RWPE1 (cell line): ENCODE data around the gene MDFIC2.

Experiments used
- CTCF ChIA-PET: fragments of 350-600 bp; sonication (Branson Sonifier 250); formaldehyde crosslinking; extraction: SDS; loops from one replicate; lab custom pipeline; 2021; lab: Yijun Ruan, JAX
- POLR2A ChIA-PET: fragments of 400-600 bp; formaldehyde crosslinking; extraction: SDS; loops from one replicate; lab custom pipeline; 2020; ENCODE audit warnings: antibody characterized with exemption; ENCODE audit not compliant: low non-redundant PET; lab: Yijun Ruan, JAX
- DNase-seq: peaks from one replicate; pipeline ENCODE4 v3.0.0; 2012; ENCODE audit warnings: low spot score
- H3K27ac ChIP-seq: fragments of 450-650 bp; 2 replicates; pipeline ENCODE4 v1.5.1; 2017
- TF ChIP-seq, protein P1 (sequence below): fragments of 450-650 bp; conservative IDR thresholded peaks from 2 replicates; pipeline ENCODE4 v1.5.1; 2017; ENCODE audit warnings: low read depth, mild to moderate bottlenecking

MDFIC2 gene

DNA sequence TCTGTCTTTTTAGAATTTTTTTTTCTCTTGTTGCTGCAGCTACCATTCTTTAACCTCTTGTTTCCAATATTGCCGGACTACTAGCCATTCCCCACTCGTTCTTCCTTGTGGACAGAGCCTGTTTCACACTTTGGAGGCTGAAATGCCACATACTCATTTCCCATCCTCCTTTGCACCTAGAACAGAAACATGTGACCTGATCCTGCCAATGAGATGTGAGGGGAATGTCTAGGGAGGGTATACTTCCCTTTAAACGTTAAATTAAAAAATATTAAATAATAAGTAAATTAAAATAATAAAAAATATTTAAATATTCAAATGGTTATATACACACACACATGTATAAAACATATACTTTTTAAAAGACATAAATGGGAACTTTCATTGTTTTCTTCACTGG is 20.6 kb upstream of the MDFIC2 start:
- ChIA-PET CTCF (no interaction called here), POLR2A (no interaction called here)
- TF ChIP-seq, protein P1, sequence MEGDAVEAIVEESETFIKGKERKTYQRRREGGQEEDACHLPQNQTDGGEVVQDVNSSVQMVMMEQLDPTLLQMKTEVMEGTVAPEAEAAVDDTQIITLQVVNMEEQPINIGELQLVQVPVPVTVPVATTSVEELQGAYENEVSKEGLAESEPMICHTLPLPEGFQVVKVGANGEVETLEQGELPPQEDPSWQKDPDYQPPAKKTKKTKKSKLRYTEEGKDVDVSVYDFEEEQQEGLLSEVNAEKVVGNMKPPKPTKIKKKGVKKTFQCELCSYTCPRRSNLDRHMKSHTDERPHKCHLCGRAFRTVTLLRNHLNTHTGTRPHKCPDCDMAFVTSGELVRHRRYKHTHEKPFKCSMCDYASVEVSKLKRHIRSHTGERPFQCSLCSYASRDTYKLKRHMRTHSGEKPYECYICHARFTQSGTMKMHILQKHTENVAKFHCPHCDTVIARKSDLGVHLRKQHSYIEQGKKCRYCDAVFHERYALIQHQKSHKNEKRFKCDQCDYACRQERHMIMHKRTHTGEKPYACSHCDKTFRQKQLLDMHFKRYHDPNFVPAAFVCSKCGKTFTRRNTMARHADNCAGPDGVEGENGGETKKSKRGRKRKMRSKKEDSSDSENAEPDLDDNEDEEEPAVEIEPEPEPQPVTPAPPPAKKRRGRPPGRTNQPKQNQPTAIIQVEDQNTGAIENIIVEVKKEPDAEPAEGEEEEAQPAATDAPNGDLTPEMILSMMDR, result no peak

DNA sequence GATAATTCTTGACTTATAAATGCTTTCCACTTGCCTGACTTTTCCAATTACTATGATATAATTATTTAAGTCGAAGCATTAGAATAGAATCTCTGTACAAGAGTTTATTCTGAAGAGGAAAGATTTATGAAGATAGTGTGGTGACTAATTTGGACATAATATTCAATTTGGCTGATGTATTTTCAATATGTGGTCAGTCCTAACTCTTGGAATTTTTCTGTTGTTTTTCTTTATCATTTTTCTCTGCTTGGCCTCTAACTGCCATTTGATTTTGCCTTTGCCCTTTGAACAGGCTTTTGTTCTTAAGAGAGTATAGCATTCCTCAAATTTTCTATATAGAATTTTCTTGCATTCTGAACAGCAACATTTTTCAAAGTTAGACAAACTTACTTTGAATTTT is 2.6 kb upstream of the MDFIC2 start:
- no peak for DNase-seq
- no peak overlapping the region for H3K27ac ChIP-seq
- ChIA-PET POLR2A (no interaction called here), CTCF (no interaction called here)
- TF ChIP-seq, protein P1, result no peak

More for the DNA sequence above, 20.6 kb upstream of the MDFIC2 start:
- no peak overlapping the region for H3K27ac ChIP-seq
- DNase-seq, result no peak

GRCh38 chr3:70310809-70311208 is 1.6 kb downstream of the MDFIC2 start:
- CTCF ChIA-PET, result no interaction called here
- POLR2A ChIA-PET, result no interaction called here
- H3K27ac ChIP-seq, result no peak overlapping the region
- TF ChIP-seq, protein P1, result no peak
- no peak for DNase-seq

DNA sequence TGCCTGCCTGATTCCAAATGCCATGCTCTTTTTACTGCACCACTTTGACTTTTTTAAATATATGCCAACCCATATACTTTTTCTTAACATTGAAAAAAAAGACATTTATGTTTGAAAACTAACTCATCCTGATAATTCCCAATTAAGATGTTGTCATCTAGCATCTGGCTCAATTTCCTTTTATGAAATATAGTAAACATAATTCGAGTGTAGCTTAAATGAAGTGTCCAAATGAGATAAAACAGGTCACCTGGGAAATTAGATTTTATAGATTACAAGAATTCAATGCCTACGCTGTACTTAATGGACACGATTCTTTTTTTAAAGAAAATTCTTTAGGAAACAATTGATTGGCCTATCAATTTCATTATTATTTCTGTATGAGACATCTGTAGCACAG is 2.8 kb downstream of the MDFIC2 start:
- ChIA-PET CTCF (no interaction called here), POLR2A (no interaction called here)
- TF ChIP-seq, protein P1, result no peak
- DNase-seq, result no peak
- H3K27ac ChIP-seq, result no peak overlapping the region

GRCh38 chr3:70308760-70309159 is 3.7 kb downstream of the MDFIC2 start:
- no peak for DNase-seq
- H3K27ac ChIP-seq, result no peak overlapping the region
- ChIA-PET POLR2A (no interaction called here), CTCF (no interaction called here)
- TF ChIP-seq, protein P1, result no peak

- TF ChIP-seq, protein P1, result no peak
- ChIA-PET POLR2A (no interaction called here), CTCF (no interaction called here)
- no peak overlapping the region for H3K27ac ChIP-seq
- no peak for DNase-seq
These were observed 5.7 kb downstream of the MDFIC2 start for GRCh38 chr3:70306736-70307135.

GRCh38 chr3:70298385-70298784 is 14.1 kb downstream of the MDFIC2 start:
- H3K27ac ChIP-seq, result no peak overlapping the region

More at GRCh38 chr3:70298385-70298784, 14.1 kb downstream of the MDFIC2 start:
- ChIA-PET POLR2A (no interaction called here), CTCF (no interaction called here)
- DNase-seq, result no peak
- TF ChIP-seq, protein P1, result no peak
